Measurements from ENCODE around the gene FKBP2. TPM values are rescaled to one million over a fixed set of nuclear protein-coding genes. Genes with fewer than 3 reads are reported as not detected.

The FKBP2 gene
- total and polyA plus RNA-seq, 2 of the 13 experiments (the other 11 are each of a cell fraction or from before 2014, with no cell fraction given) = 30.1 to 53.3 TPM

GRCh38 chr11:64268893-64269539 is 28.1 kb downstream of the FKBP2 start (continued):
- TF ChIP-seq HOXA9 (CRISPR knock-in tag; IDR thresholded peaks at IDR 0.05; ENCODE audit: borderline replicate concordance) (peak; percentile 68; the same call in 1 of the 2 replicates), ZNF589 (CRISPR knock-in tag; conservative IDR thresholded peaks at IDR 0.05) (no peak), BRF2 (CRISPR knock-in tag; IDR thresholded peaks at IDR 0.05) (0 out of 2 replicates have a peak, but pooled peaks have one; percentile 11), SALL1 (CRISPR knock-in tag; IDR thresholded peaks at IDR 0.05) (no peak), ZNF777 (CRISPR knock-in tag; IDR thresholded peaks at IDR 0.05) (peak; percentile 40; the same call in 1 of the 2 replicates), CCDC6 (CRISPR knock-in tag; IDR thresholded peaks at IDR 0.05) (peak; percentile 44; the same call in 1 of the 2 replicates), ZFAT (CRISPR knock-in tag; conservative IDR thresholded peaks at IDR 0.05) (no peak), U2AF2 (IDR thresholded peaks at IDR 0.05; ENCODE audit: low read depth, low read length) (no peak), ZNF354B (CRISPR knock-in tag; IDR thresholded peaks at IDR 0.05) (no peak), CREB1 (IDR thresholded peaks at IDR 0.05) (no peak), CREB1 (CRISPR knock-in tag; IDR thresholded peaks at IDR 0.05) (no peak), HMGXB3 (CRISPR knock-in tag; IDR thresholded peaks at IDR 0.05; ENCODE audit: borderline replicate concordance) (no peak), KDM2A (CRISPR knock-in tag; IDR thresholded peaks at IDR 0.05; ENCODE audit: borderline replicate concordance, low read depth) (no peak), ZMYM2 (CRISPR knock-in tag; IDR thresholded peaks at IDR 0.05) (no peak), ZNF33A (CRISPR knock-in tag; IDR thresholded peaks at IDR 0.05; ENCODE audit: borderline replicate concordance) (no peak), ZBTB21 (CRISPR knock-in tag; IDR thresholded peaks at IDR 0.05) (no peak), HNF4A (CRISPR knock-in tag; IDR thresholded peaks at IDR 0.05) (no peak), KDM5B (CRISPR knock-in tag; IDR thresholded peaks at IDR 0.05; ENCODE audit: borderline replicate concordance) (no peak), ZNF782 (CRISPR knock-in tag; IDR thresholded peaks at IDR 0.05; ENCODE audit: borderline replicate concordance) (0 out of 2 replicates have a peak, but pooled peaks have one; percentile 68), ZNF570 (CRISPR knock-in tag; IDR thresholded peaks at IDR 0.05; ENCODE audit: borderline replicate concordance) (no peak), ZNF564 (CRISPR knock-in tag; IDR thresholded peaks at IDR 0.05) (no peak; the same call in 1 of the 2 replicates), FOSL2 (CRISPR knock-in tag; IDR thresholded peaks at IDR 0.05) (no peak), THAP11 (CRISPR knock-in tag; IDR thresholded peaks at IDR 0.05) (no peak), ZFP36L1 (CRISPR knock-in tag; IDR thresholded peaks at IDR 0.05) (no peak), MATR3 (CRISPR knock-in tag; IDR thresholded peaks at IDR 0.05) (no peak), ZNF841 (CRISPR knock-in tag; IDR thresholded peaks at IDR 0.05; ENCODE audit: borderline replicate concordance) (peak; percentile 78; the same call in 1 of the 2 replicates), HNRNPUL1 (IDR thresholded peaks at IDR 0.05; ENCODE audit: low read depth, low read length) (no peak)

Data from HepG2 (cell line).